ENCODE measurements around the gene GPR45. TPM values are rescaled to one million over a fixed set of nuclear protein-coding genes. Genes with fewer than 3 reads are reported as not detected.

The GPR45 gene
- total RNA-seq, 1 donor, result not detected

DNA sequence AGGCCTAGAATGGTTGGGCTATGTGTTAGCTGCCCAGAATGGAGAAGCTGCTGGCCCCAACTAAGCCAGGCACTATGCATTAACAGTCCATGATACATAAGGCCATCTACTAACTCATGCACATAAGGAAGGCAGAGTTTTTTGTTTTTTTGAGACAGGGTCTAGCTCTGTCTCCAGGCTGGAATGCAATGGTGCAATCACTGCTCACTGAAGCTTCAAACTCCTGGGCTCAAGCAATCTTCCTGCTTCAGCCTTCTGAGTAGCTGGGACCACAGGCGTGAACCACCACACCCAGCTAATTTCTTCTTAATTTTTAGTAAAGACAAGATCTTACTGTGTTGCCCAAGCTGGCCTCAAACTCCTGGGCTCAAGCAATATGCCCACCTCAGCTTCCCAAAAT is 37.6 kb downstream of the GPR45 start:
- DNase-seq (ENCODE audit: low read depth), result no peak
- no peak overlapping the region for H3K4me3 ChIP-seq (ENCODE audit: low read depth, low read length)
- TF ChIP-seq, protein P1, sequence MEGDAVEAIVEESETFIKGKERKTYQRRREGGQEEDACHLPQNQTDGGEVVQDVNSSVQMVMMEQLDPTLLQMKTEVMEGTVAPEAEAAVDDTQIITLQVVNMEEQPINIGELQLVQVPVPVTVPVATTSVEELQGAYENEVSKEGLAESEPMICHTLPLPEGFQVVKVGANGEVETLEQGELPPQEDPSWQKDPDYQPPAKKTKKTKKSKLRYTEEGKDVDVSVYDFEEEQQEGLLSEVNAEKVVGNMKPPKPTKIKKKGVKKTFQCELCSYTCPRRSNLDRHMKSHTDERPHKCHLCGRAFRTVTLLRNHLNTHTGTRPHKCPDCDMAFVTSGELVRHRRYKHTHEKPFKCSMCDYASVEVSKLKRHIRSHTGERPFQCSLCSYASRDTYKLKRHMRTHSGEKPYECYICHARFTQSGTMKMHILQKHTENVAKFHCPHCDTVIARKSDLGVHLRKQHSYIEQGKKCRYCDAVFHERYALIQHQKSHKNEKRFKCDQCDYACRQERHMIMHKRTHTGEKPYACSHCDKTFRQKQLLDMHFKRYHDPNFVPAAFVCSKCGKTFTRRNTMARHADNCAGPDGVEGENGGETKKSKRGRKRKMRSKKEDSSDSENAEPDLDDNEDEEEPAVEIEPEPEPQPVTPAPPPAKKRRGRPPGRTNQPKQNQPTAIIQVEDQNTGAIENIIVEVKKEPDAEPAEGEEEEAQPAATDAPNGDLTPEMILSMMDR (IDR thresholded peaks at IDR 0.05; ENCODE audit: insufficient read depth, low read length), result no peak

DNA sequence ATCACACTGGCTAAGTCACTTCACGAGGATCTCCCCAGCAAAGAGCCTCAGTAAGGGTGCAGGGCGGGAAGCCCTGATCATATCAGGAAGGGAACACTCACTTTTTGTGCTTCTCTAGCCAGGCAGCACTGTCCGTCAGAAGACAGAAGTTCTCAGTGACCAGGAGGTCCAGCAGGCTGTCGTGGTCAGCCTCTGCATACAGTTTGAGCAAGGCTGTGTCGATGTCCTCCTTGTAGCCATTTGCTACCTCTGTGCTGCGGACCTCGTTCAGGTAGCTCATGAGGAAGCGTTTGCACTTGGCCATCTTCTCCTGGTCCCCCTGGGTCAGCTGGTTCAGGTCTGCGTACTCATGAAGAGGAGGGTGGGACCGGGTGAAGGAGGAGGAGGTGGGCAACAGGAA is 38.7 kb downstream of the GPR45 start:
- no peak for DNase-seq (ENCODE audit: low read depth)
- H3K4me3 ChIP-seq (ENCODE audit: low read depth, low read length), result no peak overlapping the region
- TF ChIP-seq, protein P1 (IDR thresholded peaks at IDR 0.05; ENCODE audit: insufficient read depth, low read length), result no peak

DNA sequence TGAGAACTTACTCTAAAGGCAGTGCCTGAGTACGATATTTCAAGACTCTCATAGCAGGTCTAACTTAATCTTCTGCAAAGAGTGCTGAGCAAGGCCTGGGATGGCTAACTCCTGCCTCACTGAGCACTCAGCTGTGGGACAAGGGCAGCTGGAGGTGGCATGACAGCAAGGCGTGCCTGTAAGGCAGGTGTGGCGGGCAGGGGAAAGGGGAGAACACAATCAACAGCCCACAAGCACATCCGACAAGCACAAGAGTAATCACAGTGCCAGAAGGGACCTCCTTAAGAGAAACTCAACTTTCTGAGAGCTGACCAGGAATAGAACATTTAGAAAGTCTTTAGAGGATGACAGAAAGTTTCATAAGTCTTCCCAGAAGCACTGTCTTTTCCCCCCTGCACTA is 42.0 kb downstream of the GPR45 start:
- no peak overlapping the region for H3K4me3 ChIP-seq (ENCODE audit: low read depth, low read length)
- TF ChIP-seq, protein P1 (IDR thresholded peaks at IDR 0.05; ENCODE audit: insufficient read depth, low read length), result no peak
- DNase-seq (ENCODE audit: low read depth), result no peak

DNA sequence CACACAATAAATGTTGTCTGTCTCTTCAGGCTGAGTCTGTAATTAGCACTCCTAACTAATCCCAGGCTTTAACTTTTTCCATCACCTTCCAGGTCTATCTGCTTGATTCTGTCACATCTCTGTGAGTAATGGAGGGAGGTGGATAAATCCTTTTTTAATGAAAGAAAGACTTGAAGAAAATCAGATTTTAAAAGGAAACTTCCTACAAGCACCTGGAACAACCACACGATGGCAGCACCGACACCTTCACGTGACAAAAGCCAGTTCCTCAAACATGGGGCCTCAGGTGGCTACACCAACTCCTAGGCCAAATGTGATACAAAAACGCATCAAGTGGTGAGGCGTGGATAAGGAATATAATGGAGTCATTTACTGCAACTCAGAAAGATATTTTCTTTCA is 46.1 kb downstream of the GPR45 start:
- no peak overlapping the region for H3K4me3 ChIP-seq (ENCODE audit: low read depth, low read length)
- peak; percentile 40 for DNase-seq (ENCODE audit: low read depth)
- TF ChIP-seq, protein P1 (IDR thresholded peaks at IDR 0.05; ENCODE audit: insufficient read depth, low read length), result peak; percentile 47

DNA sequence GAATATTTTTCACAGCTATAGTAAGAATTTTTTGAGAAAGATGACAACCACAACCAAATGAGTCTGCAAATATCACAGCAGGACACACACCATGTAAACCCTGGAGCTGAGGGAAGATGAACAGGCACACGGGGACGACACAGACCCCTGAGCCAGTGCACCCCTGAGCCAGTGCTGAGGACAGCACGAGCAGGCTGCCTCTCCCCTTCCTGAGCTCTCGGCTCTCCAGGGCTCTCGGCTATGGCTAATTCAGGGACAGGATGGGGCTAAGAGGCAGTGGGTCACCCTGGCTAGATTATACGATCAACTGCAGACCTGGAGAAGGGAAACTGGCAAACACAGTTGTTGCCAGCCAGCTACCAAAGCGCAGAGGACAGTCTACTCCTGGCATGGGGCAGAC is 46.6 kb downstream of the GPR45 start:
- no peak for DNase-seq (ENCODE audit: low read depth)
- TF ChIP-seq, protein P1 (IDR thresholded peaks at IDR 0.05; ENCODE audit: insufficient read depth, low read length), result no peak
- no peak overlapping the region for H3K4me3 ChIP-seq (ENCODE audit: low read depth, low read length)

DNA sequence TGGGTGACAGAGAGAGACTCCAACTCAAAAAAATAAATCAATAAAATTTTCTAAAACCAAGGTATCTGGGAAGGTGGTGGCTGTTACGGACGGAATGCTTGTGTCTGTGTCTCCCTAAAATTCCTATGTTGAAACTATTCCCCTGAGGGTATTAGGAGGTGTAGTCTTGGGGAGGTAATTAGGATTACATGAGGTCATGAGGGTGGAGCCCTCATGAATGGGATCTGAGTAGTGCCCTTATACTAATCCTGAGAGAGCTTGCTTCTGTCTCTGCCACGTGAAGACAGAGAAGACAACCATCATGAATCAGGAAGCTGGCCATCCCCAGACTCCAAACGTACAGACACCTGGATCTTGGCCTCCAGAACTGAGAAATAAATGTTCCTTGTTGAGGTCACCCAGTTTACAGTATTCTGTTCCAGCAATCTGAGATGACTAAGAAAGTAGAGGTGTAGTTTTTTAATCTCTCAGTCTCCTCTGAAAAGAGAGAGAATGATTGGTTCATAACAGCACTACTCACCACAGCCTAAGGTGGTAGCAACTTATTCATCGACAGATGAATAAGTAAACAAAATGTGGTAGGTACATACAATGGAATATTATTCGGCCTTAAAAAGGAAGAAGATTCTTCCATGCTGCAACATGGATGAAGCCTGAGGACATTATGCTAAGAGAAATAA is 49.6 kb downstream of the GPR45 start:
- H3K4me3 ChIP-seq (ENCODE audit: low read depth, low read length), result no peak overlapping the region
- TF ChIP-seq, protein P1 (IDR thresholded peaks at IDR 0.05; ENCODE audit: insufficient read depth, low read length), result no peak
- no peak for DNase-seq (ENCODE audit: low read depth)

DNA sequence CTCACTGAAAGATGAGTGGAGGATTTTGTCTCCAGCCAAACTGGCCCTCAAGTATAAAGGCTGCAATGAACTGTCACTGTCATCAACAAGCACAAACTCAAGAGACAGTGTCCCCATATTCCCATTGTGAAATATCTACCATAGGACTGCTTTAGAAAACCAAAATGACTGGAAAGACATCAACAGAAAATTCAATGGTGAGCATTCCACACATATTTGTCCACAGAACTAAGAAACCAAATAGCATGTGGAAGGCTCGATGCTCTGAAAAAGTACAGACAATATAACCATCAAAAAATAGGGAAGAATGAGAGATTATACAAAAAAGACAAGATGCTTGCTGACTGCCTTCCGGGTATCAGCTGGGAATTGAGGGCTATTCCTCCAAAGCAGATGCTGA is 50.4 kb downstream of the GPR45 start:
- TF ChIP-seq, protein P1 (IDR thresholded peaks at IDR 0.05; ENCODE audit: insufficient read depth, low read length), result no peak
- H3K4me3 ChIP-seq (ENCODE audit: low read depth, low read length), result no peak overlapping the region
- no peak for DNase-seq (ENCODE audit: low read depth)

Data from fibroblast of the aortic adventitia (primary cell).